HepG2 (cell line): ENCODE measurements around the gene USP20. TPM values are rescaled to one million over a fixed set of nuclear protein-coding genes. Genes with fewer than 3 reads are reported as not detected.
A peak's percentile ranks its signal among the peaks of the same experiment; 100 is the strongest.

Experiments used
- ATAC-seq: fragments of 200-7000 bp; cut with Tn5 transposase; 3 replicates; pipeline ENCODE4 v1.9.1; 2020; ENCODE audit warnings: mild to moderate bottlenecking, moderate library complexity
- BruUV-seq: library from RNA; stranded (reverse); fragments of 400-500 nt; replicated peaks from 2 replicates; lab custom pipeline; 2021; lab: Mats Ljungman, UMichigan
- CTCF ChIA-PET: fragments of 300-600 bp; formaldehyde crosslinking; extraction: SDS; loops from one replicate; lab custom pipeline; 2021; ENCODE audit warnings: low total read pairs, inconsistent platforms, low intra/inter-chr PET ratio; lab: Yijun Ruan, JAX
- POLR2A ChIA-PET: fragments of 350-600 bp; sonication (Branson Sonifier 250); formaldehyde crosslinking; loops from one replicate; lab custom pipeline; 2020; ENCODE audit warnings: antibody characterized with exemption, inconsistent platforms; lab: Yijun Ruan, JAX
- DNase-seq: peaks from one replicate; pipeline ENCODE4 v3.0.0-alpha.2; 2015; ENCODE audit warnings: low spot score
- FAIRE-seq: peaks from 3 replicates; lab custom pipeline; 2011; peaks lifted over from hg19 to GRCh38; lab: Jason Lieb, UNC
- H2AFZ ChIP-seq: one replicate; pipeline ENCODE4 v1.6.1; 2011; ENCODE audit warnings: low read length, inconsistent platforms
- H3K27ac ChIP-seq: fragments of 300-600 bp; 3 replicates; pipeline ENCODE4 v1.8.0; 2011; ENCODE audit warnings: mixed run types, mild to moderate bottlenecking, mixed read lengths, low read length, inconsistent platforms; ENCODE audit not compliant: insufficient read depth; ENCODE audit errors: extremely low read length
- H3K27me3 ChIP-seq, 2 experiments: fragments of 200-600 bp in 1 of 2; 2 replicates in 1 of 2; 3 replicates in 1 of 2; pipeline versions ENCODE4 v1.6.0 to v1.8.0; 2011; ENCODE audit warnings: low read length in 2 of 2, mild to moderate bottlenecking in 2 of 2, moderate library complexity in 2 of 2, inconsistent platforms in 1 of 2; ENCODE audit not compliant: insufficient read depth in 2 of 2, control insufficient read depth in 1 of 2
- H3K36me3 ChIP-seq, 2 experiments: fragments of 200-600 bp in 1 of 2; replicated peaks in 1 of 2; 2 replicates in 1 of 2; 3 replicates in 1 of 2; pipeline versions ENCODE4 v1.5.1 to v1.8.0; 2011; ENCODE audit warnings: low read length in 2 of 2, inconsistent platforms in 1 of 2; ENCODE audit not compliant: insufficient read depth in 2 of 2, control insufficient read depth in 1 of 2
- H3K4me1 ChIP-seq: 2 replicates; pipeline ENCODE4 v1.5.1; 2012; ENCODE audit warnings: low read length, inconsistent platforms; ENCODE audit not compliant: insufficient read depth
- H3K4me2 ChIP-seq: 2 replicates; pipeline ENCODE4 v1.6.0; 2011; ENCODE audit warnings: low read depth, low read length, inconsistent platforms
- H3K4me3 ChIP-seq, 3 experiments: fragments of 200-600 bp in 1 of 3; sonication (generic), shearing (Covaris generic) in 1 of 3; replicated peaks in 1 of 3; 2 replicates each; pipeline ENCODE4 v1.5.1; 2011 to 2016; ENCODE audit warnings: low read length in 3 of 3, inconsistent platforms in 2 of 3, low read depth in 2 of 3, mild to moderate bottlenecking in 2 of 3, control low read depth in 1 of 3, mixed read lengths in 1 of 3; ENCODE audit not compliant: insufficient read depth in 1 of 3
- H3K79me2 ChIP-seq: one replicate; pipeline ENCODE4 v1.6.1; 2011; ENCODE audit warnings: low read length, inconsistent platforms; ENCODE audit not compliant: insufficient read depth
- H3K9ac ChIP-seq: 2 replicates; pipeline ENCODE4 v1.6.0; 2011; ENCODE audit warnings: mild to moderate bottlenecking, low read depth, low read length, inconsistent platforms; ENCODE audit not compliant: insufficient read depth
- H3K9me3 ChIP-seq: 2 replicates; pipeline ENCODE4 v1.5.1; 2012; ENCODE audit warnings: mild to moderate bottlenecking, low read length
- H4K20me1 ChIP-seq: 2 replicates; pipeline ENCODE4 v1.6.0; 2011; ENCODE audit warnings: inconsistent platforms, mild to moderate bottlenecking, low read length, moderate library complexity; ENCODE audit not compliant: insufficient read depth
- ARNT2 ChIP-seq: sonication (generic); formaldehyde crosslinking; IDR thresholded peaks from 2 replicates; pipeline ENCODE4 v1.8.0; 2022; ENCODE audit warnings: mild to moderate bottlenecking, low read depth, missing genetic modification reagents, moderate library complexity
- EZH2 ChIP-seq: conservative IDR thresholded peaks from 2 replicates; pipeline ENCODE4 v1.6.1; 2012; ENCODE audit warnings: mild to moderate bottlenecking, low read depth, low read length, moderate library complexity
- NFE2L2 ChIP-seq: fragments of 150-350 bp; IDR thresholded peaks from 2 replicates; pipeline ENCODE4 v1.6.1; 2014; ENCODE audit warnings: low read length
- TFDP1 ChIP-seq: IDR thresholded peaks from 2 replicates; pipeline ENCODE4 v1.6.1; 2016; ENCODE audit warnings: missing compliant biosample characterization, missing genetic modification reagents, borderline replicate concordance
- TOPORS ChIP-seq: sonication (generic); formaldehyde crosslinking; IDR thresholded peaks from 2 replicates; pipeline ENCODE4 v1.8.0; 2023; ENCODE audit warnings: mild to moderate bottlenecking, missing genetic modification reagents
- ZNF275 ChIP-seq: sonication (generic); formaldehyde crosslinking; IDR thresholded peaks from 2 replicates; pipeline ENCODE4 v1.8.0; 2022; ENCODE audit warnings: missing genetic modification reagents, mild to moderate bottlenecking, inconsistent platforms, borderline replicate concordance
- ZNF296 ChIP-seq: sonication (generic); formaldehyde crosslinking; conservative IDR thresholded peaks from 2 replicates; pipeline ENCODE4 v1.5.0; 2020; ENCODE audit warnings: mild to moderate bottlenecking, missing genetic modification reagents
- ZNF354B ChIP-seq: sonication (generic); formaldehyde crosslinking; IDR thresholded peaks from 2 replicates; pipeline ENCODE4 v1.8.0; 2022; ENCODE audit warnings: mild to moderate bottlenecking, missing genetic modification reagents
- ZSCAN22 ChIP-seq: sonication (generic); formaldehyde crosslinking; IDR thresholded peaks from 2 replicates; pipeline ENCODE4 v1.4.0; 2020; ENCODE audit warnings: mild to moderate bottlenecking, missing genetic modification reagents
- WGBS: methylation state at CpG from one replicate; pipeline ENCODE4 v1.1.6; 2017; ENCODE audit warnings: low lambda C conversion rate; 5-methylcytosine and 5-hydroxymethylcytosine counted together
- in situ Hi-C: cut with HindIII; loops from 2 replicates; pipeline ENCODE4 v1.10.0; 2017; ENCODE audit warnings: low pct_unique_long_range_greater_than_20kb; ENCODE audit not compliant: extremely low pct_ligation_motif_present
- intact Hi-C: fragments of 100-400 bp; cut with micrococcal nuclease; formaldehyde crosslinking; loops from one replicate; pipeline ENCODE4 v1.10.0; 2022; ENCODE audit not compliant: unreplicated experiment
- polyA plus RNA-seq, 8 experiments: library from polyadenylated mRNA; depleted of rRNA in 3 of 8; stranded (reverse) in 7 of 8; unstranded in 1 of 8; fragments of >200 nt; fragmentation: Illumina TruSeq in 4 of 8; extraction: Trizol in 4 of 8; gene quantifications; 2 replicates each; pipeline versions ENCODE4 v1.2.1 to v1.2.3, GENCODE V29; 2011 to 2016; ENCODE audit warnings: low read depth in 4 of 8, missing spikeins in 1 of 8, mixed read lengths in 1 of 8; ENCODE audit not compliant: insufficient read depth in 1 of 8
- total RNA-seq, 5 experiments: library from RNA; depleted of rRNA; stranded (reverse); fragments of >200 nt; fragmentation: Illumina TruSeq; extraction: Trizol; gene quantifications; 2 replicates each; pipeline ENCODE4 v1.2.3, GENCODE V29; 2016; ENCODE audit warnings: low read depth in 1 of 5
- TF ChIP-seq, protein P1 (sequence below): IDR thresholded peaks from 2 replicates; pipeline ENCODE4 v1.6.1; 2012; ENCODE audit warnings: low read length, improper control_type of control experiment
- TF ChIP-seq, protein P2 (sequence below): sonication (generic); formaldehyde crosslinking; IDR thresholded peaks from 2 replicates; pipeline ENCODE4 v1.4.0; 2020; ENCODE audit warnings: missing genetic modification reagents
- TF ChIP-seq, protein P3 (sequence below): sonication (generic); formaldehyde crosslinking; IDR thresholded peaks from 2 replicates; pipeline ENCODE4 v1.8.1; 2022; ENCODE audit warnings: mild to moderate bottlenecking, missing genetic modification reagents

USP20 gene
- total and polyA plus RNA-seq, 2 of the 13 experiments (the other 11 are each of a cell fraction or from before 2014, with no cell fraction given) = 4.4 to 5.9 TPM

DNA sequence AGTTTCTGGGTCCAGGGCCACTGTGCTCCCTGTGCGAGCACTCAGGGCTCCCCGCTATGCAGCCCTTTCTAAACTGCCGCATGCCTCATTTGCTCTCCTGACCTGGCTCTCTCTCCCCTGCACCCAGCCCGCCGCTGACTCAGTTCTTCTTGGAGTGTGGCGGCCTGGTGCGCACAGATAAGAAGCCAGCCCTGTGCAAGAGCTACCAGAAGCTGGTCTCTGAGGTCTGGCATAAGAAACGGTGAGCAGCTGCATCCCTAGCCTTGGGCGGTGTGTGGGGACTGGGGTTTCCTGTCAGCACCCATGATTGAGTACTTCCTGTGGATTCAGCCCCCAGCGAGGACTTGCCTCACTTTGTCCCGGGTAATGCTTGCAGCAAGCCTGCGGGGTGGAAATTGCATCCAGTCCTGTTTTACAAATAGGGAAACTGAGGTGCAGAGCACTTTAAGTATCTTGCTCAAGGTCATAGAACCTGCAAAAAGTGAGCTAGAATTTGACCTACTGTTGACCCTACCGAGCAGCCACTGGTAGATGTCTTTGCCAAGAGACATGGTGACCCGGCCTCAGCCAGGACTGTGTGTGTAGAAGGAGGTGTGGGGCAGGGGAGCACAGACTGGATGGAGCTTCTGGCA is 27.9 kb downstream of the USP20 start (continued):
- TF ChIP-seq EZH2 (no peak), ZSCAN22 (CRISPR knock-in tag) (no peak), ZNF296 (CRISPR knock-in tag) (no peak), ZNF275 (CRISPR knock-in tag) (no peak), ARNT2 (CRISPR knock-in tag) (no peak)
- TF ChIP-seq, protein P1, sequence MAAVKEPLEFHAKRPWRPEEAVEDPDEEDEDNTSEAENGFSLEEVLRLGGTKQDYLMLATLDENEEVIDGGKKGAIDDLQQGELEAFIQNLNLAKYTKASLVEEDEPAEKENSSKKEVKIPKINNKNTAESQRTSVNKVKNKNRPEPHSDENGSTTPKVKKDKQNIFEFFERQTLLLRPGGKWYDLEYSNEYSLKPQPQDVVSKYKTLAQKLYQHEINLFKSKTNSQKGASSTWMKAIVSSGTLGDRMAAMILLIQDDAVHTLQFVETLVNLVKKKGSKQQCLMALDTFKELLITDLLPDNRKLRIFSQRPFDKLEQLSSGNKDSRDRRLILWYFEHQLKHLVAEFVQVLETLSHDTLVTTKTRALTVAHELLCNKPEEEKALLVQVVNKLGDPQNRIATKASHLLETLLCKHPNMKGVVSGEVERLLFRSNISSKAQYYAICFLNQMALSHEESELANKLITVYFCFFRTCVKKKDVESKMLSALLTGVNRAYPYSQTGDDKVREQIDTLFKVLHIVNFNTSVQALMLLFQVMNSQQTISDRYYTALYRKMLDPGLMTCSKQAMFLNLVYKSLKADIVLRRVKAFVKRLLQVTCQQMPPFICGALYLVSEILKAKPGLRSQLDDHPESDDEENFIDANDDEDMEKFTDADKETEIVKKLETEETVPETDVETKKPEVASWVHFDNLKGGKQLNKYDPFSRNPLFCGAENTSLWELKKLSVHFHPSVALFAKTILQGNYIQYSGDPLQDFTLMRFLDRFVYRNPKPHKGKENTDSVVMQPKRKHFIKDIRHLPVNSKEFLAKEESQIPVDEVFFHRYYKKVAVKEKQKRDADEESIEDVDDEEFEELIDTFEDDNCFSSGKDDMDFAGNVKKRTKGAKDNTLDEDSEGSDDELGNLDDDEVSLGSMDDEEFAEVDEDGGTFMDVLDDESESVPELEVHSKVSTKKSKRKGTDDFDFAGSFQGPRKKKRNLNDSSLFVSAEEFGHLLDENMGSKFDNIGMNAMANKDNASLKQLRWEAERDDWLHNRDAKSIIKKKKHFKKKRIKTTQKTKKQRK = no peak

DNA sequence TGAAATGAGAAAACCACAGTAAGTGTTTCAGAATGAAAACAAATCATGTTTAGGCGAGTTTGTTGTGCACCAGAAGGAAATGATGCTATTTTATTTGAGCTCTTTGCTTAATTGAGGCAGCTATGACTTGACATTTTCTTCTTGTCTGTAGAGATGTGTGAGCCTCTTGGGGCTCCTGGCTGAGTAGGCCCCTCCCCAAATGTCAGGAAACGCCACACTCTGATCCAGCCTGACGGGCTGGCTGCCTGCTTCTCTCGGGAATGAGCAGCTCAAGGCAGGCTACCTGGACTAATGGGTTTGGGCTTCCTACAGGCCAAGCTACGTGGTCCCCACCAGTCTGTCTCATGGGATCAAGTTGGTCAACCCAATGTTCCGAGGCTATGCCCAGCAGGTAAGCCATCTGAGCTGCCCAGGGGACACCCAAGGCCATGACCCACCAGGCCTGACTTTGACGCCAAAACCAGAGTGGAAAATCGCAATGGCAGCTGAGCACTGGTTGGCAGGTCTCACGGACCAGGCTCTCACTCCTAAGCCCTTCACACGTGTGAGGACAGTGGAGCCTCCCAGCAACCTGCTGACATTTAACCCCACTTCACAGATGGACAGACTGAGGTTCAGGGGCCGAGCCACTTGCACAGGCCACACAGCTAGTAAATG is 29.9 kb downstream of the USP20 start:
- H2AFZ ChIP-seq = no peak overlapping the region
- H3K36me3 ChIP-seq = peaks cover 2 to 3% of the 10 kb centered on the region in 2 experiments; a peak in 1 of 5 replicates
- in situ Hi-C loops = no loop called here
- H3K4me3 ChIP-seq = no peak overlapping the region
- no peaks in the 10 kb centered on the region for H3K27me3 ChIP-seq
- H4K20me1 ChIP-seq = no peaks in the 10 kb centered on the region
- intact Hi-C loops = no loop called here
- H3K9me3 ChIP-seq = no peaks in the 10 kb centered on the region
- H3K4me2 ChIP-seq = no peak overlapping the region
- DNase-seq = no peak
- no TSS peak for BruUV-seq
- POLR2A ChIA-PET = no interaction called here
- no peak overlapping the region for H3K27ac ChIP-seq
- WGBS = 66% methylated on average over 7 of the region's 11 CpGs
- H3K79me2 ChIP-seq = no peaks in the 10 kb centered on the region
- H3K9ac ChIP-seq = no peak overlapping the region
- no peak for ATAC-seq
- FAIRE-seq = no peak
- CTCF ChIA-PET = no interaction called here
- no peaks in the 10 kb centered on the region for H3K4me1 ChIP-seq
- TF ChIP-seq, protein P2, sequence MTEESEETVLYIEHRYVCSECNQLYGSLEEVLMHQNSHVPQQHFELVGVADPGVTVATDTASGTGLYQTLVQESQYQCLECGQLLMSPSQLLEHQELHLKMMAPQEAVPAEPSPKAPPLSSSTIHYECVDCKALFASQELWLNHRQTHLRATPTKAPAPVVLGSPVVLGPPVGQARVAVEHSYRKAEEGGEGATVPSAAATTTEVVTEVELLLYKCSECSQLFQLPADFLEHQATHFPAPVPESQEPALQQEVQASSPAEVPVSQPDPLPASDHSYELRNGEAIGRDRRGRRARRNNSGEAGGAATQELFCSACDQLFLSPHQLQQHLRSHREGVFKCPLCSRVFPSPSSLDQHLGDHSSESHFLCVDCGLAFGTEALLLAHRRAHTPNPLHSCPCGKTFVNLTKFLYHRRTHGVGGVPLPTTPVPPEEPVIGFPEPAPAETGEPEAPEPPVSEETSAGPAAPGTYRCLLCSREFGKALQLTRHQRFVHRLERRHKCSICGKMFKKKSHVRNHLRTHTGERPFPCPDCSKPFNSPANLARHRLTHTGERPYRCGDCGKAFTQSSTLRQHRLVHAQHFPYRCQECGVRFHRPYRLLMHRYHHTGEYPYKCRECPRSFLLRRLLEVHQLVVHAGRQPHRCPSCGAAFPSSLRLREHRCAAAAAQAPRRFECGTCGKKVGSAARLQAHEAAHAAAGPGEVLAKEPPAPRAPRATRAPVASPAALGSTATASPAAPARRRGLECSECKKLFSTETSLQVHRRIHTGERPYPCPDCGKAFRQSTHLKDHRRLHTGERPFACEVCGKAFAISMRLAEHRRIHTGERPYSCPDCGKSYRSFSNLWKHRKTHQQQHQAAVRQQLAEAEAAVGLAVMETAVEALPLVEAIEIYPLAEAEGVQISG (CRISPR knock-in tag) = no peak
- no peak for TF ChIP-seq ZNF354B (CRISPR knock-in tag)
- peak; percentile 33; the same call in 1 of the 2 replicates for TF ChIP-seq NFE2L2
- no peak for TF ChIP-seq TFDP1 (CRISPR knock-in tag)
- no peak for TF ChIP-seq TOPORS (CRISPR knock-in tag)
- TF ChIP-seq, protein P3, sequence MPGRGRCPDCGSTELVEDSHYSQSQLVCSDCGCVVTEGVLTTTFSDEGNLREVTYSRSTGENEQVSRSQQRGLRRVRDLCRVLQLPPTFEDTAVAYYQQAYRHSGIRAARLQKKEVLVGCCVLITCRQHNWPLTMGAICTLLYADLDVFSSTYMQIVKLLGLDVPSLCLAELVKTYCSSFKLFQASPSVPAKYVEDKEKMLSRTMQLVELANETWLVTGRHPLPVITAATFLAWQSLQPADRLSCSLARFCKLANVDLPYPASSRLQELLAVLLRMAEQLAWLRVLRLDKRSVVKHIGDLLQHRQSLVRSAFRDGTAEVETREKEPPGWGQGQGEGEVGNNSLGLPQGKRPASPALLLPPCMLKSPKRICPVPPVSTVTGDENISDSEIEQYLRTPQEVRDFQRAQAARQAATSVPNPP (CRISPR knock-in tag) = no peak
